GM15510 (cell line): ENCODE data around the gene DICER1.

Experiments
- POLR2A ChIP-seq: IDR thresholded peaks from 3 replicates; pipeline ENCODE4 v1.6.1; 2011; ENCODE audit warnings: borderline replicate concordance; ENCODE audit not compliant: insufficient read length; ENCODE audit errors: extremely low read depth

DICER1 gene

GRCh38 chr14:95041477-95042020 lies 115.8 kb downstream of the DICER1 start:
- TF ChIP-seq POLR2A: no peak

DNA sequence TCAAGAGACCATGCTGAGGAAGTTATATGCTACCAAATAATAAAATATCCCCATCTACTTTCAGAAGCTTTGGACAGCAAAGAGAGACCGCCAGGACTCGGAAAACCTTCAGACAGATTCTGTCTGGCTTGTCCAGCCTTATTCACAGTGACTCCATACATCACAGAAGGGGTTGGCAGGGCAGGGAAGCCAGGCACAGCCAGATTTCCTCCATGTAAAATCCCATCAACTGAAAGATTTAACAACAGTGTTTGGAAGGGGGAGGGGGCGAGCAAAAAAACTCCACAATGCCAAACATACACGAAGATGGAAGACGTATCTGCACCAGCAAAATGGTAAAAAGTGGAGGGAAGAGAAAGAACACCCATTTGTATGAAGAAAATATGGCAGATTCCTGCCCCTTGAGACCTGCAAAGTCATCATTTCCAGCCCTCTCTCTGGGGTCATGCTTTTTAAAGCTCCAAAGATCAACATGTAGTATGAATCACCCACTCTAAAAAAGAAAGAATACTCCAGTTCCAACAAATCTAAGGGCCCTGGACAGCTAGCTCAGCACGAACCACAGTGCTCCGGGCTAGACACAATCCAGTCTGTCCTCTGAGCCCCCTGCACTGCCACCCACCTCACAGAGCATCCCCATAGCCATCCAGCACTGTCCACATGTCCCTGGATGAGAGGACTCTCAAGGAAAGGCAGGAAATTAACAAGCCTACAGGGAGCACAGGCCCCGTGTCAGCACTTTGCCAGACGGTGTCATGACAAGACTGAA lies 116.4 kb downstream of the DICER1 start:
- TF ChIP-seq POLR2A: no peak

DNA sequence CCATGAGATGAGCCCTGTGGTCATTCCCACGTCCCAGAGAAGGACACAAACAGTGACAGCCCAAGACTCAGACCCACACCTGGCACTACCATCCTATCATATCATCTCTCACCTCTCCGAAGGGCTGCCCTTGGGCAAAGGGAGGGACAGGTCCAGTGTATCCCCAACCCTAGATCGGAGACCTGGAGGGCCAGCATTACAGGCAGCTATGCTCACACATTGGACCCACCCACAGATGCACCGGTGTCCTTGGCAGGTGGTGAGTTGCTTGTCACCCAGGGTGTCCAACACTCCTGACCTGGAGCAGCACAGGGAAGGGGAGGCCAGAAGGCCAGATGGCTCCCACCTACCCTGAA lies 117.4 kb downstream of the DICER1 start:
- no peak for TF ChIP-seq POLR2A

DNA sequence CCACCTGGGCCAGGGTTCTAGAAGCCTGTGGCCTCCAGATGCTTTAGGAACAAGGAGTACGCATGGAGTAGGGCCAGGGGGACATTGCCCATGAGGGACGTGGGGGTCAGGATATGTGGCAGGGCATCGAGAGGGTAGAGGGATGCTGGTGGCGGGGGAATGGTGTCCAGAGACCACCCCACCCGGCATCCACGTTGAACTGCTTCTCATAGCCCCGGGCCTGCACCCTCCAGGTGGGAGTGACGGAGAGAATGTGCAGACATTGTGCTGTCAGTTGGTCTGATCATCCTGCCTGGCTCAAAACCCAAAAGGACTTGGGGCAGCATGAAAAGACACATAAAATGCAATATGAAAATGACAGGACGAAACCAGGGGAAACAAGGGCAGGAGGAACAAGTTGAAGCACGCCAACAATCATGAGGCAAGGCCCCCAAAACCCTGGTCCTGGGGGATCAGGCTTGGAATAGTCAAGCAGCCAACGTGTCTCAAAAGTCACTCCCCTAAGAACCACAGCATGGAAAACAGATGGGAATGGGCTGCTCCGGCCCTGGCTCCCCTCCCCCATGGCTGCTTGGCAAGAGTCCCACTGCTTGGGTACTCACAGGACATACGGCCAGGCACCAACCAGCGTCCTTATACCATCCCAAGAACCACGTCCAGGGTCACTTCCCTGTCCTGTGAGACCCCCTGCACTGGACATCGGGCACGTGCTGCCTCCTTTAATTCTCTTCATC lies 117.9 kb downstream of the DICER1 start:
- no peak for TF ChIP-seq POLR2A

DNA sequence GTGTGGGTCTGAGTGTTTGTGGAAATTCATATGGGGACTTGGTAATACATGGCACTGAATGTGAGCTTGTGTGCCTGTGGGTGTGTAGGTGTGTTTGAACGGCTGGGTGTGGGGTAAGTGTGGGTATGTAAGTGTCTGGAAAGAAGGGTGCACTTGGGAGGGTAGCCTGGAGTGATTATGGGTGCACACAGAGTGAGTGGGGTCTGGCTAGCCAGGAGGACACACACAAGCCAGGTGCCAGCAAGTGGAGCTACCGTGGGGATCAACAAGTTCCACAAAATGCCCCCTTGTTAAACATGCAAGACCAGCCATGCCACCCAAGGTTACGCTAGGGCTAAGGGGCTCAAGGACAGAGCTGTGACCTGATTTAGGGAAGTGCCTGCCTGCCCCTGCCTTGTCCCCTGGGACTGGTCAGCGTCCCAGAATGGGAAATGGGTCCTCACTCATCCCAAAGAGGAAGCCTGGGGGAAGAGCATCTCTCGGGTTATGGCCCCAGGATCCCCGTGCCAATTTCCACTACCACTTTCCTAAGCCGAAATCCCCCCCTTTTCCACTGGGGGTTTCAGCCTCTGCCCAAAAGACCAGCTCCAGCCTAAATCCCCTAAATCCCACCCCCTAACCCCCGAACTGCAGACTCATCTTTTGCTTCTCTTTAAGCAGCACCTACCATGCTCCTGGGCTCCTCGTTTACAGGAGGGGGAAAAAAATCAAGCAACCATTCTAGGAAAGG lies 118.6 kb downstream of the DICER1 start:
- TF ChIP-seq POLR2A: no peak

- TF ChIP-seq POLR2A: no peak
These were observed 120.1 kb downstream of the DICER1 start for GRCh38 chr14:95037273-95037672.
